ENCODE measurements around the gene BIRC6. TPM values are rescaled to one million over a fixed set of nuclear protein-coding genes. Genes with fewer than 3 reads are reported as not detected.

The BIRC6 gene
- total and polyA plus RNA-seq, 2 of the 4 experiments (the other 2 are of a cell fraction), result 26.5 to 316 TPM

DNA sequence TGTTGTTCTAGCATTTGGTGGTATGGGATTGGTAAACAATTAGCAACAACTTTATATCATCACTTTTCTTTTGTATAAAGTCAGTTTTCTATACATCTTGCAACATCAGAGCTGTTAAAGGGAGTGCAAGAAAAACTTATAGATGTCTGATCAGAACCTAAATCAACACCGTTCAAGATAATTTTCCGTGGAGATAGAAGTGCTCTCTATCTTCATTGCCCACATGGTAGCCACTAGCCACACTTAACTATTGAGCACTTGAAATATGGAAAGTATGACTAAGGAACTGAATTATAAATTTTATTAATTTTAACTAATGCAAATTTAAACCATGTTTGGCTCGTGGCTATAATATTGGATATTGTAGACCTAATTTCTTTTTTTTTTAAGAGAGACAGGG, 276.2 kb downstream of the BIRC6 start:
- Histone ChIP-seq H3K18ac (ENCODE audit: low read depth, low read length) (no peak overlapping the region), H3K56ac (ENCODE audit: extremely low read depth, insufficient read depth, low read length) (no peak overlapping the region), H3K14ac (replicated peaks; ENCODE audit: low read depth, low read length) (no peak overlapping the region), H2AK9ac (replicated peaks; ENCODE audit: low read depth, low read length, poor library complexity) (no peak overlapping the region), H3K23ac (ENCODE audit: low read depth, low read length) (no peak overlapping the region), H3K36me3 (ENCODE audit: control insufficient read depth, insufficient read depth, low read length) (peaks cover 16% of the 10 kb centered on the region), H2AFZ (replicated peaks; ENCODE audit: low read length, poor library complexity) (no peak overlapping the region), H3K27ac (ENCODE audit: insufficient read depth, low read length) (no peak overlapping the region), H3K9me1 (ENCODE audit: insufficient read depth, low read length) (no peaks in the 10 kb centered on the region), H3K27me3 (ENCODE audit: control insufficient read depth, insufficient read depth, low read length) (no peaks in the 10 kb centered on the region), H3K4me2 (ENCODE audit: low read depth, low read length) (no peak overlapping the region), H3K4me3 (ENCODE audit: insufficient read depth, low read depth, low read length) (no peak overlapping the region), H2BK120ac (ENCODE audit: low read depth, low read length) (no peak overlapping the region), H4K5ac (ENCODE audit: low read depth, low read length) (no peak overlapping the region), H4K8ac (ENCODE audit: low read depth in 2 of 2, low read length in 2 of 2) (no peak overlapping the region), H3K4me1 (ENCODE audit: control insufficient read depth, insufficient read depth, low read length) (no peaks in the 10 kb centered on the region), H2AK5ac (ENCODE audit: low read depth, low read length) (no peak overlapping the region), H2BK5ac (ENCODE audit: low read depth, low read length, poor library complexity, severe bottlenecking) (no peak overlapping the region), H3K79me1 (ENCODE audit: low read depth in 1 of 2, low read length in 2 of 2) (peaks cover 8 to 27% of the 10 kb centered on the region in 2 experiments), H3K9me3 (ENCODE audit: control insufficient read depth, insufficient read depth, low read length) (no peaks in the 10 kb centered on the region), H4K91ac (ENCODE audit: insufficient read depth, low read depth, low read length) (no peak overlapping the region), H3K9ac (ENCODE audit: low read depth, low read length) (no peak overlapping the region), H4K20me1 (ENCODE audit: insufficient read depth, low read length) (no peaks in the 10 kb centered on the region), H2BK15ac (ENCODE audit: low read depth, low read length) (no peak overlapping the region), H2BK20ac (ENCODE audit: low read depth, low read length) (no peak overlapping the region), H3K4ac (ENCODE audit: low read depth, low read length) (no peak overlapping the region)
- DNase-seq, result no peak
- ATAC-seq (ENCODE audit: low read depth), result no peak
- no peak for TF ChIP-seq SMC3 (IDR thresholded peaks at IDR 0.05; ENCODE audit: low read depth, low read length)
- no peak for TF ChIP-seq RCOR1 (IDR thresholded peaks at IDR 0.05; ENCODE audit: insufficient replicate concordance, low read length)
- TF ChIP-seq POLR2A (IDR thresholded peaks at IDR 0.05; ENCODE audit: low read depth, low read length), result no peak
- TF ChIP-seq CTCF (conservative IDR thresholded peaks at IDR 0.05; ENCODE audit: low read depth, low read length), result no peak
- no peak for TF ChIP-seq RAD21 (IDR thresholded peaks at IDR 0.05; ENCODE audit: low read length)
- TF ChIP-seq, protein P1, sequence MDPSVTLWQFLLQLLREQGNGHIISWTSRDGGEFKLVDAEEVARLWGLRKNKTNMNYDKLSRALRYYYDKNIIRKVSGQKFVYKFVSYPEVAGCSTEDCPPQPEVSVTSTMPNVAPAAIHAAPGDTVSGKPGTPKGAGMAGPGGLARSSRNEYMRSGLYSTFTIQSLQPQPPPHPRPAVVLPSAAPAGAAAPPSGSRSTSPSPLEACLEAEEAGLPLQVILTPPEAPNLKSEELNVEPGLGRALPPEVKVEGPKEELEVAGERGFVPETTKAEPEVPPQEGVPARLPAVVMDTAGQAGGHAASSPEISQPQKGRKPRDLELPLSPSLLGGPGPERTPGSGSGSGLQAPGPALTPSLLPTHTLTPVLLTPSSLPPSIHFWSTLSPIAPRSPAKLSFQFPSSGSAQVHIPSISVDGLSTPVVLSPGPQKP (IDR thresholded peaks at IDR 0.05; ENCODE audit: borderline replicate concordance, low read depth, low read length), result no peak
- TF ChIP-seq BHLHE40 (IDR thresholded peaks at IDR 0.05; ENCODE audit: low read depth, low read length), result no peak
- TF ChIP-seq FOS (IDR thresholded peaks at IDR 0.05; ENCODE audit: low read depth, low read length), result no peak
- no peak for TF ChIP-seq RFX5 (IDR thresholded peaks at IDR 0.05; ENCODE audit: low read depth, low read length)
- no peak for TF ChIP-seq USF2 (IDR thresholded peaks at IDR 0.05; ENCODE audit: low read depth, low read length)
- no peak for TF ChIP-seq MAZ (IDR thresholded peaks at IDR 0.05; ENCODE audit: borderline replicate concordance, low read depth, low read length)
- no peak for TF ChIP-seq MAFK (IDR thresholded peaks at IDR 0.05; ENCODE audit: low read depth, low read length)
- TF ChIP-seq MXI1 (IDR thresholded peaks at IDR 0.05; ENCODE audit: borderline replicate concordance, low read depth, low read length), result no peak
- TF ChIP-seq CEBPB (IDR thresholded peaks at IDR 0.05; ENCODE audit: low read depth, low read length), result no peak
- no peak for TF ChIP-seq CHD1 (IDR thresholded peaks at IDR 0.05; ENCODE audit: low read depth, low read length)
- TF ChIP-seq NFE2L2 (IDR thresholded peaks at IDR 0.05; ENCODE audit: low read depth, low read length), result no peak
- WGBS, 2 experiments (ENCODE audit: extremely low coverage in 2 of 2, insufficient read length in 1 of 2), result no CpG with 5 or more reads among the region's 3 CpGs
- dilution Hi-C loops (cut with HindIII; ENCODE audit: low sequenced_read_pairs, unreplicated experiment) (no loop called here), in situ Hi-C loops (cut with MboI; ENCODE audit: low sequenced_read_pairs) (no loop called here), intact Hi-C loops (cut with micrococcal nuclease) (no loop called here)
- BruUV-seq (replicated peaks), result no TSS peak
- ChIA-PET POLR2A (ENCODE audit: unreplicated experiment) (no interaction called here), CTCF (no interaction called here)
